GM18873 (cell line): Measurements from ENCODE around the gene TMEM170B.
"Not testable (repeated sequence)": the region's sequence is repeated elsewhere in the genome, so short reads cannot be mapped to it uniquely, and the experiment has no call there.

Experiments used
- ATAC-seq: cut with Tn5 transposase; IDR thresholded peaks from one replicate; pipeline ENCODE4 v1.9.1; 2021; ENCODE audit warnings: mild to moderate bottlenecking, moderate library complexity, moderate number of reproducible peaks; ENCODE audit not compliant: unreplicated experiment, low FRiP score

Gene TMEM170B

DNA sequence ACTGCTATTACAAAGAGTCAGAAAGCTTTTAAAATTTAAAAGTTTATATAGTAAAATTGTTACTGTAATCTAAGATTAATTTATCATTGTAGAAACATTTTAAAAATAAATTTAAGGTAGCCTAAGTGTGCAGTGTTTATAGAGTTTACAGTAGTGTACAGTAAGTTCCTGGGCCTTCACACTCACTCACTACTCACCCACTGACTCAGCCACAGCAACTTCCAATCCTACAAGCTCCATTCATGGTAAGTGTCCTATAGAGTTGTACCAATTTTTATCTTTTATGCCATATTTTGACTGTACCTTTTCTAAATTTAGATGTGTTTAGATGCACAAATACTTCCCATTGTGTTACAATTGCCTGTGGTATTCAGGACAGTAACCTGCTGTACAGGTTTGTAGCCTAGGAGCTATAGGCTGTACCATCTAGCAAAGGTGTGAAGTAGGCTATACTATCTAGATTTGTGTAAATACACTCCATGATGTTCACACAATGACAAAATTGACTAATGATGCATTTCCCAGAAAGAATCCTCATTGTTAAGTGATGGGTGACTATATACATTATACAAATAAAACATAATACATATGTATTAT lies 10.2 kb upstream of the TMEM170B start:
- ATAC-seq = no peak

- ATAC-seq = no peak
These were observed 8.6 kb upstream of the TMEM170B start for GRCh38 chr6:11528996-11529395.

- ATAC-seq = no peak
These were observed 5.5 kb upstream of the TMEM170B start for GRCh38 chr6:11532097-11532496.

- no peak for ATAC-seq
These were observed 3.0 kb upstream of the TMEM170B start for GRCh38 chr6:11534561-11534960.

- no peak for ATAC-seq
These were observed 1.7 kb upstream of the TMEM170B start for GRCh38 chr6:11535801-11536230.

DNA sequence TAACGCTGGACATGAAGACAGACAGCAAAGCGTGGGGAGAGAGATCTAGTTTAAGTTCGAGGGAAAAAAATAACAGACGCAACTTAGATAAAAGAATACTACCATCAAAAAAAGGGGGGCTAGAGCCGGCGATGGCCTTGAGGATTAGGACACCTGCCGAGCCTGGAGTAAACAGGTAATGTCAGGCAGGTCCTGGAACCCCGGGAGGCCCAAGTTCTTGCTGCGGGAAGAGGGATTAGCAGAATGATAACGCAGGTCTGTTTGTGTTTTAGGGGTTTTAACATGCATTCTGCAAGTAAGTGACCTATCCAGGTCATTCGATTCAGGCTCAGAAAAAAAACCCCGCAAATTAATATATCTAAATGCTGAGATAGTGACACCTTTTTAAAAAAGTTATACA lies 754 bp upstream of the TMEM170B start:
- no peak for ATAC-seq

GRCh38 chr6:11538052-11538818 lies 686 bp downstream of the TMEM170B start:
- peak; percentile 8 for ATAC-seq

DNA sequence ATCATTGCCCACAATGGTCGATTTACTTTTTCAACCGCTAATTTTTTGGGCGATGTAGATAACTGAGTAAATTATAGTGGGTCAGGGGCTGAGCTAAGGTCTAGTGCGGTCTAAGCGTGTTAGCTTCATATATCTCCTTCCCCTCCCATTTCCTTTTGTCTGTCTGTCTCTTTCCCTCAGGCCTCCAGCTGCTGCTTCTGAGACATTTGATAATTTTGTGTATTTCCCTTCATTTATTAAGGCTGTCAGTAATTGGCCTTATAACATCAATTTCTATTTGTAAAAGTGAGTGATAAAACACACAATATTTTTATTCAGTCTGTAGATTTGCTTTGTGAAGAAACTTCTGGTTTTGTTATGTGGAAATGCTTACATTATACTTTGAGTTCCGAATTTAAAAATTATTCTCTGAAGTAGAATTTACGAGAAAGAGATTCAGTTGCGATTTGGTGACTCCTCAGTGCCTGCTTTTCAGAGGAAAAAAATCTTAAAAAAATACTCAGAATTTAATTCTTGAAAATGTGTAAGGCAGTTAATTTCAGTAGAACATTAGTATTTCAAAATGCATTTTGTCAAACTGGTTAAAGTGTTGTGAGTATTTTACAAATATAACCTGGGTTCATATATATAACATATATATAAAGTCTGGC lies 1.4 kb downstream of the TMEM170B start:
- no peak for ATAC-seq

- ATAC-seq = no peak
These were observed 5.3 kb downstream of the TMEM170B start for GRCh38 chr6:11542863-11543262.

DNA sequence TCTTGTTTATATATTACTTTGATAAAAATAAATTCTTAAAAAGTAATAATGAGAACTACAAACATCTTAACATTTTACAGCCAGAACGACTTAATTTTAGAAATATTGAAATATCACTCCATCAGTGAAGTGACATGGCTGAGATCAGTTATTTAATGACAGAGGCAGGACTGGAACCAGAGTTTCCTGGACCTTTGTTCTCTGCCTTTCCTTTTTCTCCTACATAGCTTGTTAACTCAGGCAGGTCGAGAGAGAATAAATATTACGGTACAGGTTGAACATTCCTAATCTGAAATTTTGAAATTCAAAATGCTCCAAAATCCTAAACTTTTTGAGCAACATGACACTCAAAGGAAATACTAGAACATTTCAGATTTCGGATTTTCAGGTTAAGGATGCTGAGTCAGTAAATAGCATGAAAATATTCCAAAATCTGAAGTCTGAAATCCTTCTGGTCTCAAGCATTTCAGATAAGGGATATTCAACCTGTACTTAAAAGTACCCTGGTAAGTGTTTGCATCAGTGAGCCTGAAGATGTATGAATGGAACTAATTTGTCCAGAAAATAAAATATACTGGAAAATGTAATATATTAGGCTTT lies 6.5 kb downstream of the TMEM170B start:
- no peak for ATAC-seq

- ATAC-seq = not testable (repeated sequence)
These were observed 10.3 kb downstream of the TMEM170B start for GRCh38 chr6:11547846-11548245.

- ATAC-seq = not testable (repeated sequence)
These were observed 11.0 kb downstream of the TMEM170B start for GRCh38 chr6:11548578-11548977.

DNA sequence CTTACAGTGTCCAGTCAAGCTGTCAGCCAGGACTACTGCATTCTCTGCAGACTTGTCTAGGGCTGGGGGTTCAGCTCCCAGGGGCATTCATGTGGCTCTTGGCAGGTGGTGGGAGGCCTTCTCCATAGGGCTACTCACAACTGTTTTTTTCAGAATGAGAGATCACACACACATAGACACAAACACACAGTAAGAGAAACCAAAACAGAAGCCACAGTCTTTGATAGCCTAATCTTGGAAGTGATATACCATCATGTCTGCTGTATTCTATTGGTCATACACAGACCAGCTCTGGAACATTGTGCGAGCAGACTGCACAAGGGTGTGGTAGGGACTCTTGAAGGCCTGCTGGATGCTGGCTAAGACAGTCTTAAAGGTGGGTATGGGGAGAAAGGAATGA lies 13.5 kb downstream of the TMEM170B start:
- no peak for ATAC-seq

DNA sequence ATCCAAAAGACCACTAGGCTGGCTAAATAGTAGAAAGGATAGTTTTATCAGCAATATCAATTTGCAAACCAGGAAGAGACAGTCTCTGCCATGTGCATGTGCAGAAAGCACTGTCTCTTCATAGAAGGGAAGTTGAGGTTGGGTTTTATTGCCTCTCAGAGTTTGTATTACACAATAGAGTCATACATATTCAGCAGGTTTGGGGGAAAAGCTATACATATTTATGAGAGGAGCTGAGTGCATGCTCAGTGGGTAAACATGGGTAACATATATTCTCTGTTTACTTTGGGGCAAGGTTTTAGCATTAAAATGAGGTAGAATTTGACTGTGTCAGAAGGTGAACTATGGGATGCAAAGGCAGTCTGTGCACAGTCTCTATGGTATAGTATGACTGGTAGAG lies 14.9 kb downstream of the TMEM170B start:
- no peak for ATAC-seq

DNA sequence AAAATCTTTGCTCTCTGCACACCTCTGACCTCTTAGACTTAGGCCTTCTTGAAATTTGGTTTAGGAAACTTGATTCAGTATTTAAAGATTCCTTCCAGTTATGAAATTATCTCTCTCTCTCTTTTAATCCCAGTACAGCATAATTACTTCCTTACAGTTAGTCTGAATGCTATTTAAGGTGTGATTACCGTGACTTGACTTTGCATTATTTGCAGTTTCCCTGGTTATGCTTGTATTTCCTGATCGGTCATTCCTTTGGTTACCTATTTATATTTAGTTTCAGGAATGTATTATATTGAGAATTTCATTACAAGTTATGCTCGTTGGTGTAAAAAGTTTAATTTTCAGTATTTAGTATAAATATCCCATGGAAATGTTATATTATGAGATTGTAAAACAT lies 16.3 kb downstream of the TMEM170B start:
- no peak for ATAC-seq

GRCh38 chr6:11556309-11556708 lies 18.8 kb downstream of the TMEM170B start:
- no peak for ATAC-seq

DNA sequence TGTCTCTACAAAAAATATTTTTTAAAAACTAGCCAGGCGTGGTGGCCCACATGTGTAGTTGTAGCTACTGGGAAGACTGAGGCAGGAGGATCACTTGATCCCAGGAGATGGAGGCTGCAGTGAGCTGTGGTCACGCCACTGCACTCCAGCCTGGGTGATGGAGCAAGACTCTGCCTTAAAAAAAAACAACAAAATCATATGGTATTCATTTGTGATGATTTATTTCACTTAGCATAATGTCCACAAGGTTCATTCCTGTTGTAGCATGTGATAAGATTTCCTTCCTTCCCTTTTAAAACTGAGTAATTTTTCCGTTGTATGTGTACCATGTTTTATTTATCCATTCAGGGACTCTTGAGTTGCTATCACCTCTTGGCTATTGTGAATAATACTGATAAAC lies 26.2 kb downstream of the TMEM170B start:
- ATAC-seq = no peak

GRCh38 chr6:11566609-11567008 lies 29.1 kb downstream of the TMEM170B start:
- ATAC-seq = no peak

GRCh38 chr6:11571073-11571472 lies 33.5 kb downstream of the TMEM170B start:
- no peak for ATAC-seq

DNA sequence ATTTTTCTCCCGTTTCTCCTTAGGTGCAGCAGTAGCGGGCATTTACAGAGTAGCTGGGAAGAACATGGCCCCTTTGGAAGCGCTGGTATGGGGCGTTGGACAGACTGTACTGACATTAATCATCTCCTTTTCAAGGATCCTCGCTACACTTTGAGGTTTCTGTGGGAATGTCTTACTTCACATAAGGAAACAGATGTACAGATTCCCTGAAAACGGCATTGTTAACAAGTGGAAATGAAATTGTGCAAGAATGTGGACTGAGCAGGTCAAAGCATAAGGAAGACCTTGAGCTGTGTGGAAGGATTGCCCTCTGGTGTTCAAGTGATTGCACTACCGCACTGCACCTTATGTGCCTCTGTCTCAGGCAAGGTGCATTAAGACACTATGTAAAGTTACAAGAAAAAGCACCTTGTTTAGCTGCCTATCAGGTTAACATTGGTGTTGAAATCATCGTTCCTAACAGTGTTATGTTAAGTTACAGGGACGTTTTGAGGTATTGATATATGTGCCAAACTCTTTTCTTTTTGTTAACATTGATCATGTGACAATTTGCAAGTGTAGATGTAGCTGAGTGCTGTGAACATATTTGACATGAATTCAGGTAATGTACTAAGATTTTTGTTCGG lies 38.0 kb downstream of the TMEM170B start:
- peak; percentile 89 for ATAC-seq
